Stimulated activated CD8-positive, alpha-beta memory T cell treated with anti-CD3 and anti-CD28 coated beads, Interleukin-15, amount 100 ng/mL, for 1 hour (primary cell): ENCODE data around the gene TGFB1.
"Not testable (repeated sequence)": the region's sequence is repeated elsewhere in the genome, so short reads cannot be mapped to it uniquely, and the experiment has no call there.

ENCODE experiments used
- DNase-seq: peaks from one replicate; pipeline ENCODE4 v3.0.0-alpha.2; 2020; ENCODE audit warnings: low read depth

Gene TGFB1

DNA sequence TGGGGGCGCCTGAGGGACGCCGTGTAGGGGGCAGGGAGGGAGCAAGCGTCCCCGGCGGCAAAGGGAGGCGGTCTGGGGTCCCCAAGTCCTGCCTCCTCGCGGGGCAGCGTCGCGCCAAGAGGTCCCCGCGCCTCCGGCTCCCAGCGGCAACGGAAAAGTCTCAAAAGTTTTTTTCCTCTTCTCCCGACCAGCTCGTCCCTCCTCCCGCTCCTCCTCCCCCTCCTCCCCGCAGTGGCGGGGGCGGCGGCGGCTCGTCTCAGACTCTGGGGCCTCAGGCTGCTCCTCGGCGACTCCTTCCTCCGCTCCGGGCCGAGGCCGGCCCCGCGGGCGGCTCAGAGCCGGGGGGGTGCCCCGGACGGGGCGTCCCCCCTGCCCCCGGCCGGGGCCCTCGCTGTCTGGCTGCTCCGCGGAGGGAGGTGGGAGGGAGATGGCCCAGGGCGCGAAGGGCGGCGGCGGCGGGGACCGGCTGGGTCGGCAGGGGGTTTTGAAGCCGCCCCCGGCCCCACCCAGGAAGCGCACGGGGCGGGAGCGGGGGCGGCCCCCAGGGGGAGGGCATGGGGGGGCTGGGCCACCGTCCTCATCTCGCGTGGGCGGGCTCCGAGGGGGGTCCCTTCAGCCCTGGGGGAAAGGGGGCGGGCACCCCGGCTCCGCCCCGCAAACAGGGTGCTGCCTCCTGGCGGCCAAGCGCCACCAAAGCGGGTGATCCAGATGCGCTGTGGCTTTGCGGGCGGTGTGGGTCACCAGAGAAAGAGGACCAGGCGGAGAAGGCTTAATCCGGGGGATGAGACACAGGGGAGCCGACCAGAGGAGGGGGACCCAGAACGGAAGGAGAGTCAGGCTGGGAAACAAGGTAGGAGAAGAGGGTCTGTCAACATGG lies at the start of gene TGFB1:
TSS of gene TGFB1 (minus strand) at position 457 of the 877 bp plus-strand sequence. CDS start 878 bp downstream, outside the sequence.
- DNase-seq: peak; percentile 83

DNA sequence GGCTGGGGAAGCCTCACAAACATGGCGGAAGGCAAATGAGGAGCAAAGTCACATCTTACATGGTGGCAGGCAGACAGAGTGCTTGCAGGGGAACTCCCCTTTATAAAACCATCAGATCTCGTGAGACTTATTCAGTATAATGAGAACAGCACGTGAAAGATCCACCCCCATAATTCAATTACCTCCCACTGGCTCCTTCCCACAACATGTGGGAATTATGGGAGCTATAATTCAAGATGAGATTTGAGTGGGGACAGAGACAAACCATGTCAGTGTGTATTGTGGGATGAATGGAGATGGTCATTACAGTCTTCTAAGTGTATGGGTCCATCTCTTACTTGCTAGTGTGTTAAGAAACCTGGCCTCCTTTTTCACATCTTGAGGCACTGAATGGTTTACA lies 48.3 kb upstream of the TGFB1 start:
- no peak for DNase-seq

GRCh38 chr19:41401483-41401882 lies 47.8 kb upstream of the TGFB1 start:
- DNase-seq: no peak

GRCh38 chr19:41399525-41399924 lies 45.8 kb upstream of the TGFB1 start:
- no peak for DNase-seq

DNA sequence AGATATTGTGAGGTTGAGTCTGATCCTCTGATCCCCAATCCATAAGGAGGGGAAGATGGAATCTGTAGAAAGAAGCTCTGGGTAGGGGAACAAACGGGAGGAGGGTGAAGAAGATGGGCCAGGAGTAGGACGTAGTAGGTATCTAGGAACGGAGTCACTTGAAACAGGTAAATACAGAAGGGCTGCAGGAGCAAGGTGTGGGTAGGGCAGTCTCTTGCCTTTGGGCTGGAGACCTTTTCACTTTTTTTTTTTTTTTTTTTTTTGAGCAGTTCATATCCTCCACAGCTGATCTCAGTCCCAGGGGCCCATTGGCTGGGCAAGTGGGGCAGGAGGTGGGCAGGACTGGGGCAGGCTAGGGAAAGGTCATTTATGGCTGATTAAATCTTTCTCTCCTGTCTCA lies 45.4 kb upstream of the TGFB1 start:
- no peak for DNase-seq

GRCh38 chr19:41398598-41398997 lies 44.9 kb upstream of the TGFB1 start:
- no peak for DNase-seq

DNA sequence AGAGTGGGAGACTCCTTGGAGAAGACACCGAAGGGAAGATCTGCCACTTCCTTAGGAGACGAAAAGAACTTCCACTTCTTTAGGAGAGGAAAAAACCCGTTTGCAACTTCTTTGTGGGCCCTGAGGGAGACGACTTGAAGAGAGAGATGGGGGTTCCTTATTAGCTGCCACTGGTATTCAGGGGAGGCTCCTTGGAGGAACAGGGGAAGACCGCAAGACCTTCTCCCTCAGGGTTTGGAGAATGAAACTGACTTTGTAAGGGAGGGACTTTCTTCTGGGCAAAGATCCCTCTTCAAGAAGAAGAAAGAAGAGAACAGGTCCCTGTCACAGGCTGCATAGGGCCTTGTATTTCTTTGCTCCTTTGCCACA lies 44.3 kb upstream of the TGFB1 start:
- no peak for DNase-seq

DNA sequence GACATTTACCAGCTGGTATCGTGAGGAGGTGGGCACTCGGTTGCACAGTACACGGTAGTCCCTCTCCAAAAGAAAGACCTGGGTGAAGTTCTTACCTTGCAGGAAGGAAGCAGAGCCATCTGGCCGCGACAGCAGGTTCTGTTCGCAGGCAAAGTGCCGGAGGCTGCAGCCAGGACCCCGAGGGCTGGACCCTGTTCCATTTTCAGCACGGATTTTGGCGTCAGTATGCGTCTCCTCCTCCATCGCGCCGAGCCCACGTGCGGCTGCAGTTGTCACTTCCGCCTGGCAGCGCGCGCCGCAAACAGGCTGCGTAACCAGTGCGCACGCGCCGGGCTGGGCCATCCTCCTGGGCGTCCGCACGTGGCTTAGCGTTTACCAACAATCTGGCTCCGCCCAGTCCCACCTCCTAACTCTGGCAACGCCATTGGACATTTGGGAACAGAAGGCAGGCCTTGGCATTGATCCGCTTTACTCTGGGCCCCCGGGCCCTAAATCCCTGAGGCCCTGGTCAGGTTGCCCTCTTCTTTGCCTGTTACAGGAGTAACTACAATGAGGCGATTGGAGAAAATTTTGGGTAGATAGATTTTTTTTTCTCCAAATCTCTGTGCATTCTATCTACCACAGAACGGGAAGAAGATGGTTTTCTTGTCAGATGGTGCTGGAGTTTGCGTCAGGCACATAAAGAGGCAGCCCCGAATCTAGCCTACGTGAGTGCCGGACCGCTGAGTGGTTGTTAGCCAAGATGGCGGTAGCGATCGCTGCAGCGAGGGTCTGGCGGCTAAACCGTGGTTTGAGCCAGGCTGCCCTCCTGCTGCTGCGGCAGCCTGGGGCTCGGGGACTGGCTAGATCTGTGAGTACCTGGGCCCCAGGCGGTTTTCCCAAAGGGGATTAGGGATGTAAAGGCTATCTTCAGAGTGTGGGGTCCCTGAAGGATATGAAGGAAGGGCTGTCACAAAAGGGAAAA lies 43.6 kb upstream of the TGFB1 start, which contains the start of the genes BCKDHA and EXOSC5:
TSS of gene BCKDHA (plus strand) at position 733 of the 964 bp plus-strand sequence. CDS start at position 743, 10 bp downstream.
TSS of gene EXOSC5 (minus strand) at position 274 of the 964 bp plus-strand sequence. CDS start at position 243, 31 bp downstream.
- peak; percentile 96 for DNase-seq

DNA sequence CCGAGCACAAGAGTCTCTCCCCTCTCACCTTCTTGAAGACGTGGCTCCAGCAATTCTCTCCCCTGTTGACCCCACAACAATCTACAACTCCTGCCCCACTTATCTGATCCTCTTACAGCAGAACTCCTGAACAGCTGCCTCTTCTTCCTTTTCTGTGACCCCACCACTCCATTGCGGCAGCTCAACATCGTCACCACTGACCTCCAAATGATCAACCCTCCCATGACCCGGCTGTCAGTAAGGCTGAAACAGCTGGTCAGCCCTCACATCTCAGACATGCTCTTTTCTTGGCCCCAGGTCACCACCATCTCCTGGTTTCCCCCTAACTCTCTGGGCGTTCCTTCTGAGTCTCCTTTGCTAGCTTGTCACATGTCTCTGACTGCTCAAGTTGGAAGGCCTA lies 41.6 kb upstream of the TGFB1 start:
- no peak for DNase-seq

DNA sequence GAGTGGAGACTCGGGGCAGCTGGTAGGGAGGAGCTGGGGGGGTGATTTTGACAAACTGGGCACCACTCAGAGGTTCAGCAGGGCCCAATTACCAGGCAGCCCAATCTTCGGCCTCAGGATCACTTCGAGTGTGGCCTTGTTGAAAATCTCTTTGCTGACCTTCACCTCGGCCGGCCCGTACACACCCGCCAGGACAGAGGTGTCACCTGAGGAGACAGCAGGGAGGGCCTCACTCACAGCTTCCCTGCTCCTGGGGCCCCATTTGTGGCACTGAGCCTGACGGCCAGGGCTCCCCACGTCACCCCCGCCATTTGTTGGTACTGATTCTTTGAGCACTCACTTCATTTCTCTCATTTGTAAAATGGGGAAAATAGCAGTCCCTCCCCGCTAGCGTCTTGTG lies 39.1 kb upstream of the TGFB1 start:
- no peak for DNase-seq

- no peak for DNase-seq
These were observed 37.9 kb upstream of the TGFB1 start for GRCh38 chr19:41391618-41392017.

DNA sequence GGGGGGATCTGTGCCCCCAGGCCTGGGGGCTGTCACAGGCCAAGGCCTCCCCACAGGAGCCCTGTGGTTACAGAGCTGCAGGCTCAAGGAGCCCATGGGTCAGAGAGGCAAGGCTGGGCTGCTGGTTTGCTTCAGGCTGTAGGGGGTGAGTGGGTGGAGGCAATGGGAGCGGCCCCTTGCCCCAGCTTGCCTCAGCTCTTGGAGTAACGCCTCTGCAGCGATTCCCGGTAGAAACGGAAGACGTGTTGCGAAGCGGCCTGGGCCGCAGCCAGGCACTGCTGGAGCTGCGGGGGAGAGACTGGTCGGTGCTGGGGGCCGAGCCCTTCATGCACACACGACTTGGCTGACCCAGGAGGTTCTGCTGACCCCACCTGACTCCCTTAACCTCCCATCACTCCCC lies 32.7 kb upstream of the TGFB1 start:
- no peak for DNase-seq

GRCh38 chr19:41384351-41384750 lies 30.6 kb upstream of the TGFB1 start:
- no peak for DNase-seq

DNA sequence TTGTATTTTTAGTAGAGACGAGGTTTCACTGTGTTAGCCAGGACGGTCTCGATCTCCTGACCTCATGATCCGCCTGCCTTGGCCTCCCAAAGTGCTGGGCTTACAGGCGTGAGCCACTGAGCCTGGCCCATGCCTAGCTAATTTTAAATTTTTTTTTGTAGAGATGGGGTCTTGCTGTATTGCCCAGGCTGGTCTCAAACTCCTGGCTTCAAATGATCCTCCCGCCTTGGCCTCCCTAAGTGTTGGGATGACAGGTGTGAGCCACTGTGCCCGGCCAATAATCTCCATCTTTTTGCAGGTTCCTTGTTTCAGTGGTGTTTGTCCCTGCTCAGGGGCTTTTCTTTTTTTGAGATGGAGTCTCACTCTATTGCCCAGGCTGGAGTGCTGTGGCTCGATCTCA lies 27.8 kb upstream of the TGFB1 start:
- not testable (repeated sequence) for DNase-seq

DNA sequence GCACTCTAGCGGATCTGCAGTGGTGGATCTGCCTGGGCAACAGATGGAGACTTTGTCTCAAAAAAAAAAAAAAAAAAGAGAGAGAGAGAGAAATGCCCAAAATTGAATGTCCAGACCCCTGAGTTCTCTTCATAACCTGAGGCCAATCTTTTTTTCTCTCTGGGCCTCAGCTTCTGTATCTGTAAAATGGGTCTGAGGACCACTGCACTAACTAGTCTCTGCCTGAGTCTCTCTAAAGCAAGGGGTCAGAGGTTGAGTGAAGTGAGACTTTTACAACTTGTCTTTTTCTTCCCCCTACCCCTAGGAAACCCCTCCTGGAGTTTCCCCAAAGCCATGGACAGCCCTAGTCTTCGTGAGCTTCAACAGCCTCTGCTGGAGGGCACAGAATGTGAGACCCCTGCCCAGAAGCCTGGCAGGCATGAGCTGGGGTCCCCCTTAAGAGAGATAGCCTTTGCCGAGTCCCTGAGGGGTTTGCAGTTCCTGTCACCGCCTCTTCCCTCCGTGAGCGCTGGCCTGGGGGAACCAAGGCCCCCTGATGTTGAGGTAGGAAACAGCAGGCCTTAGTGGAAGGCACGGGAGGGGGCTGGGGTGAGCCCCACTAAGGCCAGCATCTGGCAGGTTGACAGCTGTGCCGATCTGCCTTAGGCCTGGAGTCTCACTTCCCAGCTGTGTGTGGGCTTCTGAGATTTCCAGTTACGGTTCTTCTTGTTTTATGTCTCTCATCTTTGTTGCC lies 24.4 kb upstream of the TGFB1 start:
- no peak for DNase-seq

GRCh38 chr19:41376998-41377365 lies 23.3 kb upstream of the TGFB1 start:
- no peak for DNase-seq

GRCh38 chr19:41376241-41376997 lies 22.7 kb upstream of the TGFB1 start, which contains the start of gene TMEM91:
TSS of gene TMEM91 (plus strand) at chr19:41376533. CDS start at chr19:41378310, 1,777 bp downstream.
- DNase-seq: no peak

DNA sequence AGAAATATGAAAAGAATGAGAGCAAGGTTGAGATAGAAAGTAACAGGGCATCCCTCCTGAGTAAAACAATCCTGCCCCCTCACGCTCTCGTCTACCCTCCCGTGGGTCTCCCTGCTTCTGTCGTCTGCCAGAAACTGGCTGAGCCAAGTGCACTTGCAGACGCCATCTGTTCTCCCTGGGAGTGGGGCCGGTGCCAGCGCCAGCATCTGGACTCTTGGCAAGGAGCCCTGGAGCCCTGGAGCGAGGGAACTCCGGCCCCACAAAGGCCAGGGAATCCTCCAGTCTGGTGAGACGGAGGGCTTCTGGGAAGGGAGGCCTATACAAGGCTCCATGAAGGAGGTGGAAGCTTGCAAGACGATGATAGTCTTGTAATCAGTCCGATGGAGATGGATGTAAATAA lies 20.3 kb upstream of the TGFB1 start:
- DNase-seq: no peak

GRCh38 chr19:41372501-41372900 lies 18.8 kb upstream of the TGFB1 start:
- no peak for DNase-seq

DNA sequence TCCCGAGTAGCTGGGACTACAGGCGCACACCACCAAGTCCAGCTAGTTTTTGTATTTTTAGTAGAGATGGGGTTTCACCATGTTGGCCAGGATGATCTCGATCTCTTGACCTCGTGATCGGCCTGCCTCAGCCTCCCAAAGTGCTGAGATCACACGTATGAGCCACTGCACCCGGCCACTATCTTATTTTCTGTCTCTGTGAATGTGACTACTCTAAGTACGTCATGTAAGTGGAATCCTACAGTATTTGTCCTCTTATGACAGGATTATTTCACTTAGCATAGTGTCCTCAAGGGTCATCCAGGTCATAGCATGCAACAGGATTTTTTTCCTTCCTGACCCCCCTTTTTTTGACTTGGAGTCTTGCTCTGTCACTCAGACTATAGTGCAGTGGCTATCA lies 17.8 kb upstream of the TGFB1 start:
- DNase-seq: no peak

DNA sequence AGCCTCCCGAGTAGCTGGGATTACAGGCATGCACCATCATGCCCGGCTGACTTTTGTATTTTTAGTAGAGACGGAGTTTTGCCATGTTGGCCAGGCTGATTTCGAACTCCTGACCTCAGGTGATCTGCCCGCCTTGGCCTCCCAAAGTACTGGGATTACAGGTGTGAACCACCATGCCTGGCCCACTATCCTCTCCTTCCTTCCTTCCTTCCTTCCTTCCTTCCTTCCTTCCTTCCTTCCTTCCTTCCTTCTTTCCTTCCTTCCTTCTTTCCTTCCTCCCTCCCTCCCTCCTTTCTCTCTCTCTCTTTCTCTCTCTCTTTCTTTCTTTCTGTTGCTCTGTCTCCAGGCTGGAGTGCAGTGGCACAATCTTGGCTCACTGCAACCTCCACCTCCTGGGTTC lies 17.4 kb upstream of the TGFB1 start:
- not testable (repeated sequence) for DNase-seq
